Fibroblast of the aortic adventitia (primary cell): ENCODE measurements around the gene WTAP. TPM values are rescaled to one million over a fixed set of nuclear protein-coding genes. Genes with fewer than 3 reads are reported as not detected.
"Not testable (repeated sequence)": the region's sequence is repeated elsewhere in the genome, so short reads cannot be mapped to it uniquely, and the experiment has no call there.

Experiments used
- DNase-seq: peaks from one replicate; pipeline ENCODE4 v3.0.0-alpha.2; 2010; ENCODE audit warnings: low read depth
- H3K4me3 ChIP-seq: 2 replicates; pipeline ENCODE4 v1.5.1; 2011; ENCODE audit warnings: low read depth, mild to moderate bottlenecking, control low read depth, low read length, moderate library complexity
- total RNA-seq: library from RNA; depleted of rRNA; stranded (reverse); fragments of >200 nt; gene quantifications from 2 replicates; pipeline ENCODE4 v1.2.3, GENCODE V29; 2012; ENCODE audit warnings: low replicate concordance
- TF ChIP-seq, protein P1 (sequence below): IDR thresholded peaks from 2 replicates; pipeline ENCODE4 v1.5.1; 2011; ENCODE audit warnings: mild to moderate bottlenecking, low read length, control low read depth, inconsistent platforms; ENCODE audit not compliant: insufficient read depth

WTAP gene
- total RNA-seq, 1 donor = 103 TPM

DNA sequence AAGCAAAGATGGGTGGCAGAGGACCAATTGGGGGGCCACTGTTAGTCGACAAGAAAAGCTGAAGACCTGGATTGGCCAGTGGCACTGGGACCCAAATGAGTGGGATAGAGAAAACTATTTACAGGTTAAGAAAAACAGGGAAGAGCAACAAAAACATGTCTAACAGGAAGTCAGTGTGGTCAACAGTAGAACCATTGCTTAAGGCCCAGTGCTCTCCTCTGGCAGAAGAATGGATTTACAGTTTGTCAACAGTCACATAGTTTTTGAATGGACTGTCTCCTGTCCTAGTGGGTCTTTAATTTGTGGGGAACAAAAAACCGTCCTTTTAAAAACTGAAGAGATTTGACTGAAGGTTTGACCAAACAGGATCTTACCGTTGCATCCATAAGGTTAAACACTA lies 12.1 kb upstream of the WTAP start:
- TF ChIP-seq, protein P1, sequence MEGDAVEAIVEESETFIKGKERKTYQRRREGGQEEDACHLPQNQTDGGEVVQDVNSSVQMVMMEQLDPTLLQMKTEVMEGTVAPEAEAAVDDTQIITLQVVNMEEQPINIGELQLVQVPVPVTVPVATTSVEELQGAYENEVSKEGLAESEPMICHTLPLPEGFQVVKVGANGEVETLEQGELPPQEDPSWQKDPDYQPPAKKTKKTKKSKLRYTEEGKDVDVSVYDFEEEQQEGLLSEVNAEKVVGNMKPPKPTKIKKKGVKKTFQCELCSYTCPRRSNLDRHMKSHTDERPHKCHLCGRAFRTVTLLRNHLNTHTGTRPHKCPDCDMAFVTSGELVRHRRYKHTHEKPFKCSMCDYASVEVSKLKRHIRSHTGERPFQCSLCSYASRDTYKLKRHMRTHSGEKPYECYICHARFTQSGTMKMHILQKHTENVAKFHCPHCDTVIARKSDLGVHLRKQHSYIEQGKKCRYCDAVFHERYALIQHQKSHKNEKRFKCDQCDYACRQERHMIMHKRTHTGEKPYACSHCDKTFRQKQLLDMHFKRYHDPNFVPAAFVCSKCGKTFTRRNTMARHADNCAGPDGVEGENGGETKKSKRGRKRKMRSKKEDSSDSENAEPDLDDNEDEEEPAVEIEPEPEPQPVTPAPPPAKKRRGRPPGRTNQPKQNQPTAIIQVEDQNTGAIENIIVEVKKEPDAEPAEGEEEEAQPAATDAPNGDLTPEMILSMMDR = no peak
- no peak for DNase-seq
- H3K4me3 ChIP-seq = no peak overlapping the region

DNA sequence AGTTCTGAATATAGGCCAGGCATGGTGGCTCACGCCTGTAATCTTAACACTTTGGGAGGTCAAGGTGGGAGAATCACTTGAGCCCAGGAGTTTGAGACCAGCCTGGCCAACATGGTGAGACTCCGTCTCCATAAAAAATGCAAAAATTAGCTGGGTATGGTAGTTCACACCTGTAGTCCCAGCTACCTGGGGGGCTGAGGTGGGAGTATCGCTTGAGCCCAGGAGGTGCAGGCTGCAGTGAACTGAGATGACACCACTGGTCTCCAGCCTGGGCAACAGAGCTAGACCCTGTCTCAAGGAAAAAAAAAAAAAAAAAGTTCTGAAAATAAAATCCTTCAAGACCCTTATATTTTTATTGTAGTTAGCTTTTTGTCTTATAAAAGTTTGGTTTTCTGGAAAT lies 11.7 kb upstream of the WTAP start:
- TF ChIP-seq, protein P1 = no peak
- no peak for DNase-seq
- no peak overlapping the region for H3K4me3 ChIP-seq

DNA sequence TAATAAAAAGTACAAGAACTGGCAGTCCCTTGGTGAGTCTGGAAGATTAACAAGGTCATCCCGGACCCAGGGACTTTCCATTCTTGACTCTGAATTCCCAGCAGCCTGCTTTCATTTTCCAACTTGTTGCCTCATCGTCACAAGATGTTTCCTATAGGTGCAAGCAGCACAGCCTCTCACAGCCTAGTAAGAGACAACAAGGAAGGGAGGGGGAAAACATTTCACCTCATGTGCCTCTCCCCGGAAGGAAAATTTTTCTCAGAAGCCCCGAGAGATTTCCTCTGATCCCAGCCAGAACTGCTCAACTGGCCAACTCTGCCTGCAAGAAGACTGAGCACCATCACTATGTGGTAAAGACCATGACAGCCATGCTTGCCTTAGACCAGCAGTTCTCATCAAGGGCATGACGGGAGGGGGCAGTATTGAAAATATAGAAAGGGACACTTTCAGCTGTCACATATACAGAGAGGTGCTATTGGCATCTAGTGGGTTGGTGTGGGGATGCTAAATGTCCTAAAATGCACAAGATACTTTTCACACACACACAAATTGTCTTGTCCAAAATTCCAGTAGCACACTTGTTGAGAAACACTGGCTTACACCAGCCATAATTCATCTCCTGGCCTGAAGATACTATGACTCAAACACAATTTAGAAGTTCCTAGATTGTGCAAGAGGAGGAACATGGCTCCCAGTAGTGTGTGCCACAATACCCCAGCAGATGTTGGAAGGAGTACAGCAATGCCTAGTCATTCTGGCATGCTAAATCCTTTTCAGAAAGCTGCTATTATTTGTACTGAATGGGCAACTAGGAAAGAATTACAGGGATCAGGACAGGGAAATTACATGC lies 10.8 kb upstream of the WTAP start:
- peak; percentile 99 for DNase-seq
- TF ChIP-seq, protein P1 = peak; percentile 15
- peak overlapping the region; percentile 45 for H3K4me3 ChIP-seq

DNA sequence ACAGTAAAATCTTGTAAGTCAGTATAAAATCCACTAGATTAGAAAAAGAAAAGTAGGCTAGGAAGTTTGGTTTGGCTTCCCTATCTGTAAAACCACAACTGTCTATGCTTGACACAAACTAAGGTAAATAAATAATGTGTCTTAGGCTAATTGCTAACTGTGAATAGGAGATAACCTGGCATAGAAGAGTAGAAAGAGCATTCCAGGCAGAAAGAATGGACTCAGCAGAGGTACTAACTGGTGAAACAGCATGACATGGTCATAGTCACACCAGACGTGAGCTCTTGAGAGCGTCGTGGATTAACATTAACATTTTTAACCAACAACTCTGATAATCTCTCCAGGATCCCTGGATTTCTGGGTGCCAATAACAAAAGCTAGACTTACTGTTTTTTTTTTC lies 8.7 kb upstream of the WTAP start:
- TF ChIP-seq, protein P1 = no peak
- no peak for DNase-seq
- no peak overlapping the region for H3K4me3 ChIP-seq

DNA sequence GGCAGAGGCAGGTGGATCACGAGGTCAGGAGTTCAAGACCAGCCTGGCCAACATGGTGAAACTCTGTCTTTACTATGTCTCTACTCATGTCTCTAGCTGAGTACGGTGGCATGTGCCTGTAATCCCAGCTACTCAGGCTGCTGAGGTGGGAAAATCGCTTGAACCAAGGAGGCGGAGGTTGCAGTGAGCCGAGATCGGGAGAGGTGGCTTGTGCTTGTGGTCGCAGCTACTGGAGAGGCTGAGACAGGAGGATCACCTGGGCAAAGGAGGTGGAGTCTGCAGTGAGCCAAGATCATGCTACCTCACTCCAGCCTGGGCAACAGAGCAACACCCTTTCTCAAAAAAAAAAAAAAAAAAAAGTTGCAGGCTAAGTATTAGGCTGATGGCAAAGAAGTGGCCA lies 8.0 kb upstream of the WTAP start:
- no peak for DNase-seq
- TF ChIP-seq, protein P1 = no peak
- no peak overlapping the region for H3K4me3 ChIP-seq

DNA sequence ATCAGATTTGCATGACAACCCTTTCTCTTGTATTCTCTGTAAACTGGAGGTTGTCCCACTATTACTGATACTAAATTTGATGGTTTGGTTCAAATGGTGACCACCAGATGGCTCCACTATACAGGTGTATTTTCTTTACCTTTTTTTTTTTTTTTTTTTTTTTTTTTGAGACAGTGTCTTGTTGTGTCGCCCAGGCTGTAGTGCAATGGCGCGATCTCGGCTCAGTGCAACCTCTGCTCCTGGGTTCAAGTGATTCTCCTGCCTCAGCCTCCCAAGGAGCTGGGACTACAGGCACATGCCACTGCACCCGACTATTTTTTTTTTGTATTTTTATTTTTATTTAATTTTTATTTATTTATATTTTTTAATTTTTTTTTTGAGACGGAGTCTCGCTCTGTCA lies 6.6 kb upstream of the WTAP start:
- TF ChIP-seq, protein P1 = peak; percentile 49
- DNase-seq = peak; percentile 51
- H3K4me3 ChIP-seq = no peak overlapping the region

DNA sequence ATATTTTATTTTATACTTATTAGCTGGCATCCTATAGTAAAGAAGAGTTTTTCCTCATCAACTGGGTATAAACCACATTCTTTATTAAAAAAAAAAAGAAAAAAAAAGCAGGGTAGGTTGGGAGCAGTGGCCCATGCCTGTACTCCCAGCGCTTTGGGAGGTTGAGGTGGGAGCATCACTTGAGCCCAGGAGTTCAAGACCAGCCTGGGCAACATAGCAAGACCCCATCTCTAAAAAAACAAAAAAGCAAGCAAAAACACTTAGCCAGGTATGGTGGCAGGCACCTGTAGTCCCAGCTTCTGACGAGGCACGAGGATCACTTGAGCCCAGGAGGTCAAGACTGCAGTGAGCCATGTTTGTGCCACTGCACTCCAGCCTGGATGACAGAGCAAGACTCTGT lies 5.3 kb upstream of the WTAP start:
- H3K4me3 ChIP-seq = not testable (repeated sequence)

More for the DNA sequence above, 5.3 kb upstream of the WTAP start:
- not testable (repeated sequence) for DNase-seq
